GM18858 (cell line): Measurements from ENCODE around the gene TVP23B.
"Not testable (repeated sequence)": the region's sequence is repeated elsewhere in the genome, so short reads cannot be mapped to it uniquely, and the experiment has no call there.

Experiments used
- ATAC-seq: cut with Tn5 transposase; IDR thresholded peaks from one replicate; pipeline ENCODE4 v1.9.1; 2021; ENCODE audit not compliant: unreplicated experiment

Gene TVP23B

GRCh38 chr17:18780991-18781718, at the start of gene TVP23B:
Gene TVP23B, plus strand, starts transcription at chr17:18781183. Its CDS starts 111 bp downstream, at chr17:18781294.
- ATAC-seq = peak; percentile 90

- ATAC-seq = not testable (repeated sequence)
Observed at GRCh38 chr17:18732438-18732837, 48.5 kb upstream of the TVP23B start.

GRCh38 chr17:18733350-18733749, 47.6 kb upstream of the TVP23B start:
- not testable (repeated sequence) for ATAC-seq

- not testable (repeated sequence) for ATAC-seq
Observed at GRCh38 chr17:18739616-18740391, 41.2 kb upstream of the TVP23B start.

DNA sequence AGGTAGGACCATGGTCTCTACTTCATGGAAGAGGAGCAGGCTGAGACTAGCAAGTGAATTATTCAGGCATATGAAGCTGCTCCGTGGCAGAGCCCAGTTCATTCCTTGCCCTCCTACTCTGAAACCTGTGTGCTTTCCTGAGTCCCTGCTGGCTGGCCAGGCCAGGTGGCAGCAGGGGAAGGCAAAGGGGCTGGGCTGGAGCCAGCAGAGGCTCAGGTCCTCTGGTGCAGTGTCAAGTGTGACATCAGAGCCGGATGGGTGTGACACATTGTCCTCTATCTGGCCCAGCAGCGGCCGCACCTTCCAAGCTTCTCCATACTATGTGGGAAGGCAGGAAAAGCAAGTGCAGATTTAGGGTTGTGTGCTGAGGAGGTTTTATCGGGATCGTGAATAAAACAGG, 39.8 kb upstream of the TVP23B start:
- not testable (repeated sequence) for ATAC-seq

DNA sequence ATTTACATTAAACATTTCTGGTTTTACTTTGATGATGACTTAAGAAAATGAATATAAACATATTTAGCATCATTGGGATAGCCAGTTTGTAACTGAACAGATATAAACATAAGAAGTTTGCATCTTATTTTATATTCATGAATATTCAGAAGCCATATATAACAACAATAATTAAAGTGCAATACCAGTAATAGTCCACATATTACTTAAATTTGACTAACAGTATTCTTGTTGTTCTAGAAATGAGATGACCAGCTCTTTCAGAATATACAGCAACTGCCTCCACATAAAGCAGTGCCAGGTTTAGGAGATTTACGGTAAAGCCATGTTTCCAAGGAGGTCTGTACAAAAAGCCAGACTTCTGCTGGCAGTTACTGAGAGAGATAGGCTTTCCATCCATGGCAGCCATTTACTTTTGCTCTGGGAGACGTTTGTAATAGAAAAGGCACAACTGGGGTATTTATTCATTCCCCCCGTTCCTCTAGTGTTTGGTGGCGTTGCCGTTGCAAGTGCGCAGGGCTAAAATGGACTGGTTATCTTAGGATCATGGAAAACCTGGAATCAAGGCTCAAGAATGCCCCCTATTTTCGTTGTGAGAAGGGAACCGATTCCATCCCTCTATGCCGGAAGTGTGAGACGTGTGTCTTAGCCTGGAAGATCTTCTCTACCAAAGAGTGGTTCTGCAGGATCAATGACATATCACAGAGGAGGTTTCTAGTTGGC, 37.1 kb upstream of the TVP23B start, which contains the start of gene FBXW10:
FBXW10 (plus strand) TSS at position 356 of the 723 bp plus-strand sequence; CDS start at position 547, 191 bp downstream.
- not testable (repeated sequence) for ATAC-seq

DNA sequence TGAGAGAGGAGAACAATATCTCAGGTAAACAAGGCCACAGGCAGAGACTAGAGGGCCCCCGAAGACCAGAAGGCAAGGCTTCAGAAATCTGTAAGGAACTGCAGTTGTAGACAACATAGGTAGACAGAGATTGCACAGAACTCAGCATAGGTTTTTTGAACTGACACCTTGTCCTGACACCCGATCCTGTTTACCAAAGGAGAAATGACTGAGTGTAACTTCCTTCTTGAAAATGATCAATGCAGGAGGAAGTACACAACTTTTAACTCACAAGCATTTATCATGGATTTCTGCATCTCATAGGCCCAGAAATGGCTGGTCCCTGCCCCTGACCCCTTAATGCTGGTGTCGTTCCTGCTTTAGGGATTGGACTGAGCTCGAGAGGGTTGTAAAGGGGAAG, 36.3 kb upstream of the TVP23B start:
- not testable (repeated sequence) for ATAC-seq

DNA sequence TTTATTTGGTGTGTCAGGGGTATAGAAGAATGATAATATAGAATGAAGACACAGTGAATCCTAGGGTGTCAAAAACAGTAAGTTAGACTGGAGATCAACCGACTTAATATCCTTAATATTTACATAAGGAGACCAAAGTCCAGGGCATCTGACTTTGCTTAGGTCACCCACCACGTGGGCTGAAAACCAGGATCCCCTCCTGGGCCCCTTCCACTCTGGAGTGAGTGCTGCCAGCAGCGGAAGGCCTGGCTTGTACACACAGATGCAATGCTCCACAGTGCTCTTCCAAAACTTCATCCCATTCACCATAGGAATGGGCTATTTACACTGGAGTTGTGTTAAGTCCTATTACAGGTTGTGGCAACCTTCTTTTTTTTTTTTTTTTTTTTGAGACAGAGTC, 34.4 kb upstream of the TVP23B start:
- ATAC-seq = not testable (repeated sequence)

DNA sequence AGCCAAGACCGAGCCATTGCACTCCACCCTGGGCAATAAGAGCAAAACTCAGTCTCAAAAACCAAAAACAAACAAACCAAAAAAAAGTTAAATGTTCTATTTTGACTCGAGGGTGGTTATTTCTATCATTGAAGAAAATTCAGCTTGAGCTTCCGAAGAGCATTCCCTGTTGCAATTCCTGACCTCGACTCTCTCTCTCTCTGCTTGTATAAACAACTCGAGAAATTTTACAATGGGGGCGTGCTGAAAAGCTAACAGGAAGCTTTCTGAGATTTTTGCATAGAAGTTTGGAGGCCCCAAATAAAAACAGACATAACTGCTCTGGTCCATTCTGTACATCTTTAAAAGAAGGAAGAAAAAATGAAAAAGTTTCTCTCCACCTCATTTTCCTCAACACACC, 33.5 kb upstream of the TVP23B start:
- not testable (repeated sequence) for ATAC-seq

GRCh38 chr17:18750242-18750641, 30.7 kb upstream of the TVP23B start:
- ATAC-seq = not testable (repeated sequence)

GRCh38 chr17:18753829-18754409, 27.1 kb upstream of the TVP23B start:
- not testable (repeated sequence) for ATAC-seq

DNA sequence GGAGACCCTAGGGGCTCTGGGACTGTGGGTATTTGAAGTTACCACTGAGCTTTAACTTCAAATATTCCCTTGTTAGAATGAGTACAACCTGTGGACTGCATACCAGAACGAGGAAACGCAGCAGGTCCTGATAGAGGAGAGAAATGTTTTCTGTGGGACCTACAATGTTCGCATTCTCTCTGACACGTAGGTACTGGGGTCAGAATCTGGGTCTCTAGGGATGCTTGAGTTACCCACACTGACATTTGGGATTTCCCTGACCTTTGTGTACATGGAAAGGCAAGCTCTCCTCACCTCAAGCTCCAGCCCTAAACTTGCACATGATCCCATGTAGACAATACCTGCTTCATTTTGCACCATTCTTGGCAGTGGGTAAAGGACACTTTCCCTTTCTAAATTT, 25.0 kb upstream of the TVP23B start:
- ATAC-seq = not testable (repeated sequence)

DNA sequence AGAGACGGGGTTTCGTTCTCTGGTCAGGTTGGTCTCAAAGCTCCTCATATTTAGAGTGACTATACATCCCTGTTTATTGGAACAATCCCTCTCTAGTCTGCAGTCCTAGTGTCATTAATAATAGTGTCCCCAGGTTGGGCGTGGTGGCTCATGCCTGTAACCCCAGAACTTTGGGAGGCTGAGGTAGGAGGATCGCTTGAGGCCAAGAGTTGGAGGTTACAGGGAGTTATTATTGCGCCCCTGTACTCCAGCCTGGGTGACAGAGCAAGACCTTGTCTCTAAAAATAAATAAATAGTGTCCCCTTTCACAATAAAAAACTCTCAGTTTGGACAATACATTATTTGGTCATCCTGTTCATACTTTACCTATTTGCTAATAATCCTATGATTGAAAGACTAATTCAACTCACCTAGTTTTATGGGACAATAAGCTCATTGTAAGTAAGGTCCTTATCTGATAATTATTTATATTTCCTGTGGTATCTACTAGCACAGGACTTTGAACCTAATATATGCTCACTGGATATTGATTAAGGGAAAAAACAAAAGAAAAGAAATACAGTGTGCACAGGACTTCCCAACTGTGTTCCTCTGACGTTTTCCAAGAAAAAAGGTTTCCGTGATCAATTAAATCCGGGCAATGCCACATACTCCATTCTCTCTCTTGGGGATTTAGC, 23.5 kb upstream of the TVP23B start:
- ATAC-seq = not testable (repeated sequence)

DNA sequence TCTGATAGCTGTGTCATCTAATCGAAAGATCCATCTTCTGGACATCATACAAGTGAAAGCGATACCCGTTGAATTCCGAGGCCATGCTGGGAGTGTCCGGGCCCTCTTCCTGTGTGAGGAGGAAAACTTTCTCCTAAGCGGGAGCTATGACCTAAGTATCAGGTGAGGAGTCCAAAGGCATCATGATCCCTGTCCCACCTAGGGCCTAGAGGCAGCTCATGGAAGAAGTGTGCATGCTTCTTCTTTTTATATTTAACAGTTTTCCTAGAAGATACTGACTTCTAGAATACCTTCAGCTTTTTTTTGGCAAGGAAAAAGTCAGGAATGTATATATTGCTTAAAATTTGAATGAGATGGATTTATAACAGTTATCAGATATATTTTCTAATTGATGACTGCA, 22.6 kb upstream of the TVP23B start:
- ATAC-seq = not testable (repeated sequence)

GRCh38 chr17:18760221-18760620, 20.8 kb upstream of the TVP23B start:
- not testable (repeated sequence) for ATAC-seq

GRCh38 chr17:18770572-18770971, 10.4 kb upstream of the TVP23B start:
- not testable (repeated sequence) for ATAC-seq

- ATAC-seq = not testable (repeated sequence)
Observed at GRCh38 chr17:18771066-18771465, 9.9 kb upstream of the TVP23B start.

GRCh38 chr17:18772471-18772870, 8.5 kb upstream of the TVP23B start:
- no peak for ATAC-seq

GRCh38 chr17:18781805-18782204, 822 bp downstream of the TVP23B start:
- ATAC-seq = not testable (repeated sequence)

- not testable (repeated sequence) for ATAC-seq
Observed at GRCh38 chr17:18785933-18786332, 5.0 kb downstream of the TVP23B start.
